ENCODE measurements around the gene DACT2. TPM values are rescaled to one million over a fixed set of nuclear protein-coding genes. Genes with fewer than 3 reads are reported as not detected.

The DACT2 gene
- total RNA-seq, 1 donor from 2014 or later = 0.92 TPM

- intact Hi-C loops (cut with micrococcal nuclease) = no loop called here
- DNase-seq (no peak), ATAC-seq (no peak)
Measured at GRCh38 chr6:168307015-168307694, 12.4 kb downstream of the DACT2 start.

- DNase-seq (no peak), ATAC-seq (no peak)
- intact Hi-C loops (cut with micrococcal nuclease) = no loop called here
Measured at GRCh38 chr6:168305863-168306262, 13.7 kb downstream of the DACT2 start.

- ATAC-seq (no peak), DNase-seq (no peak)
- intact Hi-C loops (cut with micrococcal nuclease) = no loop called here
Measured at GRCh38 chr6:168305096-168305749, 14.4 kb downstream of the DACT2 start.

- DNase-seq (no peak), ATAC-seq (no peak)
- intact Hi-C loops (cut with micrococcal nuclease) = no loop called here
Measured at GRCh38 chr6:168304752-168305015, 14.9 kb downstream of the DACT2 start.

GRCh38 chr6:168303982-168304751 lies 15.4 kb downstream of the DACT2 start:
- no peak for ATAC-seq
- intact Hi-C loops (cut with micrococcal nuclease) = no loop called here
- no peak for DNase-seq

- intact Hi-C loops (cut with micrococcal nuclease) = no loop called here
- peak; percentile 66 for ATAC-seq
- no peak for DNase-seq
Measured at GRCh38 chr6:168302534-168302933, 17.0 kb downstream of the DACT2 start.

GRCh38 chr6:168301648-168302398 lies 17.8 kb downstream of the DACT2 start:
- ATAC-seq = no peak
- intact Hi-C loops (cut with micrococcal nuclease) = no loop called here
- DNase-seq = no peak

GRCh38 chr6:168300975-168301647 lies 18.5 kb downstream of the DACT2 start:
- ATAC-seq (no peak), DNase-seq (no peak)
- intact Hi-C loops (cut with micrococcal nuclease) = no loop called here

GRCh38 chr6:168299541-168300511 lies 19.8 kb downstream of the DACT2 start:
- ATAC-seq (no peak), DNase-seq (no peak)
- intact Hi-C loops (cut with micrococcal nuclease) = no loop called here

GRCh38 chr6:168297643-168298042 lies 21.9 kb downstream of the DACT2 start:
- no peak for ATAC-seq
- intact Hi-C loops (cut with micrococcal nuclease) = no loop called here
- no peak for DNase-seq

GRCh38 chr6:168294901-168295300 lies 24.7 kb downstream of the DACT2 start:
- no peak for DNase-seq
- no peak for ATAC-seq
- intact Hi-C loops (cut with micrococcal nuclease) = no loop called here

- DNase-seq (no peak), ATAC-seq (no peak)
- intact Hi-C loops (cut with micrococcal nuclease) = no loop called here
Measured at GRCh38 chr6:168293636-168294530, 25.7 kb downstream of the DACT2 start.

- intact Hi-C loops (cut with micrococcal nuclease) = no loop called here
- DNase-seq = no peak
- no peak for ATAC-seq
Measured at GRCh38 chr6:168292826-168293225, 26.8 kb downstream of the DACT2 start.

GRCh38 chr6:168291450-168291849 lies 28.1 kb downstream of the DACT2 start:
- ATAC-seq = no peak
- intact Hi-C loops (cut with micrococcal nuclease) = no loop called here
- DNase-seq = no peak

GRCh38 chr6:168290095-168290494 lies 29.5 kb downstream of the DACT2 start:
- DNase-seq (no peak), ATAC-seq (no peak)
- intact Hi-C loops (cut with micrococcal nuclease) = no loop called here

- ATAC-seq = no peak
- DNase-seq = no peak
- intact Hi-C loops (cut with micrococcal nuclease) = no loop called here
Measured at GRCh38 chr6:168289571-168289962, 30.0 kb downstream of the DACT2 start.

- DNase-seq = no peak
- ATAC-seq = no peak
Measured at GRCh38 chr6:168288781-168289570, 30.6 kb downstream of the DACT2 start.

More at GRCh38 chr6:168288781-168289570, 30.6 kb downstream of the DACT2 start:
- intact Hi-C loops (cut with micrococcal nuclease) = no loop called here

Data from left ventricle myocardium superior (tissue), 1 donor.